Activated naive CD8-positive, alpha-beta T cell treated with anti-CD3 and anti-CD28 coated beads for 36 hours (primary cell): Measurements from ENCODE around the gene CHAD. TPM values are rescaled to one million over a fixed set of nuclear protein-coding genes. Genes with fewer than 3 reads are reported as not detected.
A peak's percentile ranks its signal among the peaks of the same experiment; 100 is the strongest.
"Not testable (repeated sequence)": the region's sequence is repeated elsewhere in the genome, so short reads cannot be mapped to it uniquely, and the experiment has no call there.

Experiments used
- DNase-seq: peaks from one replicate; pipeline ENCODE4 v3.0.0; 2021
- H3K27ac Mint-ChIP-seq: one replicate; pipeline ENCODE4 v1.8.0; 2022; ENCODE audit warnings: mild to moderate bottlenecking, moderate library complexity, mixed read lengths
- H3K27me3 Mint-ChIP-seq: one replicate; pipeline ENCODE4 v1.8.0; 2022; ENCODE audit warnings: mild to moderate bottlenecking, mixed read lengths
- H3K36me3 Mint-ChIP-seq: one replicate; pipeline ENCODE4 v1.8.0; 2021; ENCODE audit warnings: mild to moderate bottlenecking, mixed read lengths
- H3K4me1 Mint-ChIP-seq: one replicate; pipeline ENCODE4 v1.8.0; 2021; ENCODE audit warnings: mixed read lengths
- H3K4me3 Mint-ChIP-seq: one replicate; pipeline ENCODE4 v1.8.0; 2022; ENCODE audit warnings: mild to moderate bottlenecking, moderate library complexity, mixed read lengths
- H3K9me3 Mint-ChIP-seq: one replicate; pipeline ENCODE4 v1.8.0; 2022; ENCODE audit warnings: mixed read lengths
- total RNA-seq, 2 experiments: library from RNA; stranded (reverse); gene quantifications; one replicate each; pipeline ENCODE4 v1.2.3, GENCODE V29; 2021

CHAD gene
- total RNA-seq, 2 experiments from 2014 or later, result not detected

DNA sequence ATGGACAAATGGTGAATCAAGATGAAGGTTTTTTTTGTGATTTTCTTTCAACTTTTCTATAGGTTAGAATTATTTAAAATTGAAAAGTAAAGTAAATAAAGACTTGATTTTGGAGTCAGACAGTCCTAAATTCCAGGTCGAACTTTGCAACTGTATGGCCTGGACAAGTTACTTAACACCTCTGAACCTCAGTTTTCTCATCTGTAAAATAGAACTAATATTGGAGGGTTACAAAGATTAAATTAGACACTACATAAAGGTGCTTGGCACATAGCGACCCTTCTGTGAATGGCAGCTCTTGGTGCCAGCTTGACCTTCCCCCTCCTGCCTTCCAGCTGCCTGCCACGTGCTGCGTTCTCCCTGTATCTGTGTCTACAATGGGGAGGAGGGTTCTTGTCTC lies 13.0 kb upstream of the CHAD start:
- Mint-ChIP-seq H3K4me1 (peaks cover 26% of the 10 kb centered on the region), H3K27me3 (no peaks in the 10 kb centered on the region), H3K27ac (no peak overlapping the region), H3K4me3 (no peak overlapping the region), H3K36me3 (peaks cover 17% of the 10 kb centered on the region), H3K9me3 (no peaks in the 10 kb centered on the region)
- no peak for DNase-seq

DNA sequence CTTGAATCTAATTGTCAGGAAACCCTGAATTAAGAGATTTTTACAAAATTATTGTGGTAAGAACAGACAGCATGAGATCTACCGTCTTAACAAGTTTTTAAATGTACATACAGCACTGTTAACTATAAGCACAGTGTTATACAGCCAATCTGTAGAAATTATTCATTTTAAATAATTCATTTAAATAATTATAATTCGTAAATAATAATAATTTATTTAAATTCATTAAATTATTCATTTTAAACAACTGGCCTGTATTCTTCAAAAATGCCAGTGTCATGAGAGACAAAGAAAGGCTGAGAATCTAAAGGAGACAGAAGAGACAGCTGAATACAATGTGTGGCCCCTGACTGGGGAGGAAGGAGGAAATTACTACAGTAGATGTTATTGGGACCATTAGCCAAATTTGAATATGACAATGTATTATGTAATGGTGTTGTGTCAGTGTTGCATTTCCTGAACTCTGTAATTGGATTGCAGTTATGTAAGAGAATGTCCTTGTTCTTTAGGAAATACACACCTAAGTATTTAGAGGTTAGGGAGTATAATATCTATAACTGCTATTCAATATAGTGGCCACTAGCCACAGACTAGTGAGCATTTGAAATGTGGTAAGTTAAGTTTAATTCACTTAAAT lies 12.3 kb upstream of the CHAD start:
- Mint-ChIP-seq H3K9me3 (no peaks in the 10 kb centered on the region), H3K4me3 (no peak overlapping the region), H3K27ac (peak overlapping the region; percentile 83)

DNA sequence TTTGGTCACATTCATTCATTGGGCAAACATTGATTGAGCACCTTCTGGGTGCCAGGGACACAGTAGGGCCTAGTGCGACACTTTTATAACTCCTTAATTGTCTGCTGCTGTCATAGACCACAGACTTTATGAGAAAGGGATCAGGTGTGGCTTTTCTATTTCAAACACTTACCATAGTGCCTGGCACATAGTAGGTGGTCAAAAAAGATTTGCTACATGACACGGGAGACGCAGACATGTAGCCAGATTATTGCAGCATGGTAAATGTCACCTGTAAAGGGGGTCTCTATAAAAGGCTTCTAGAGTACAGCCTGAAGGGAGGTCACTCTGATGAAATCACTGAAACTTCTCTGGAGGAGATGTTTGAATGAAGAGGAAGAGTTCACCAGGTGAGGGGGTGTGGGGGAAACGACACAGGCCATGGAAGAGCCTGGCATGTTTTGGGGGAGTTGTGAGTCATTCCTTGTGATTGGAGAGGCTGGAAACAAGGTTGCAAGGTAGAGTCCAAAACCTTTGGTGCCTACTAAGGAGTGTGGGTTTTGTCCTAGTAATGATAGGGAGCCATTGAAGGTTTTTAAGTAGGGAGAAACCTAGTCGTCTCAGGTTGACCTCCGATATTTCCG lies 11.6 kb upstream of the CHAD start:
- H3K4me3 Mint-ChIP-seq, result peak overlapping the region; percentile 92
- H3K27ac Mint-ChIP-seq, result peak overlapping the region; percentile 83
- no peak for DNase-seq
- H3K4me1 Mint-ChIP-seq, result peaks cover 26% of the 10 kb centered on the region
- no peaks in the 10 kb centered on the region for H3K27me3 Mint-ChIP-seq
- no peaks in the 10 kb centered on the region for H3K9me3 Mint-ChIP-seq
- H3K36me3 Mint-ChIP-seq, result peaks cover 11% of the 10 kb centered on the region

More for the DNA sequence above, 12.3 kb upstream of the CHAD start:
- H3K4me1 Mint-ChIP-seq, result peaks cover 26% of the 10 kb centered on the region
- no peak for DNase-seq
- H3K36me3 Mint-ChIP-seq, result peaks cover 16% of the 10 kb centered on the region
- H3K27me3 Mint-ChIP-seq, result no peaks in the 10 kb centered on the region

DNA sequence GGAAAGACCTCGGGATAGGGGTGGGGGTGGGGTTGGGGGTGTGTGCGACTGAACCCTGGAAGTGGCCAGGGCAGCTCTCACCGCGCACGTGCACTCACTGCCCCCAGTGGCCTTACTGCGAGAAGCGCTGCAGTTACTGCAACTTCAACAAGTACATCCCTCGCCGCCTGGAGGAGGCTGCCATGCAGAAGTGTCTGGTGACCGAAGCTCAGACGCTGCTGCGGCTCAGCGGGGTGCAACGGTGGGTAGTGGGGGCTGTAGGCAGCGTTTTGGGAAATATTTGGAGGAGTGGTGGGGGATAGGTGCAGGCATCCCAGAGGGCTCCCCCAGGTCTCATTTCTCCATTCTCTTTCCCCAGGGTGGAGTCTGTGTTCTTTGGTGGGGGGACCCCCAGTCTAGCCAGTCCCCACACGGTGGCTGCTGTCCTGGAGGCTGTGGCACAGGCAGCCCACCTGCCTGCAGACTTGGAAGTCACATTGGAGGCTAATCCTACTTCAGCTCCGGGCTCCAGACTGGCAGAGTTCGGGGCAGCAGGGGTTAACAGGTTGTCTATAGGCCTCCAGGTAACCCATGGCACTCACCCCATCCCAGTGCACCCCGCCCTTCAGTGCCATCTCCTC lies 11.0 kb upstream of the CHAD start:
- H3K27me3 Mint-ChIP-seq, result no peaks in the 10 kb centered on the region
- peaks cover 26% of the 10 kb centered on the region for H3K4me1 Mint-ChIP-seq
- H3K4me3 Mint-ChIP-seq, result peak overlapping the region; percentile 92
- H3K9me3 Mint-ChIP-seq, result no peaks in the 10 kb centered on the region
- DNase-seq, result peak; percentile 73
- H3K27ac Mint-ChIP-seq, result peak overlapping the region; percentile 83
- H3K36me3 Mint-ChIP-seq, result peaks cover 9% of the 10 kb centered on the region

DNA sequence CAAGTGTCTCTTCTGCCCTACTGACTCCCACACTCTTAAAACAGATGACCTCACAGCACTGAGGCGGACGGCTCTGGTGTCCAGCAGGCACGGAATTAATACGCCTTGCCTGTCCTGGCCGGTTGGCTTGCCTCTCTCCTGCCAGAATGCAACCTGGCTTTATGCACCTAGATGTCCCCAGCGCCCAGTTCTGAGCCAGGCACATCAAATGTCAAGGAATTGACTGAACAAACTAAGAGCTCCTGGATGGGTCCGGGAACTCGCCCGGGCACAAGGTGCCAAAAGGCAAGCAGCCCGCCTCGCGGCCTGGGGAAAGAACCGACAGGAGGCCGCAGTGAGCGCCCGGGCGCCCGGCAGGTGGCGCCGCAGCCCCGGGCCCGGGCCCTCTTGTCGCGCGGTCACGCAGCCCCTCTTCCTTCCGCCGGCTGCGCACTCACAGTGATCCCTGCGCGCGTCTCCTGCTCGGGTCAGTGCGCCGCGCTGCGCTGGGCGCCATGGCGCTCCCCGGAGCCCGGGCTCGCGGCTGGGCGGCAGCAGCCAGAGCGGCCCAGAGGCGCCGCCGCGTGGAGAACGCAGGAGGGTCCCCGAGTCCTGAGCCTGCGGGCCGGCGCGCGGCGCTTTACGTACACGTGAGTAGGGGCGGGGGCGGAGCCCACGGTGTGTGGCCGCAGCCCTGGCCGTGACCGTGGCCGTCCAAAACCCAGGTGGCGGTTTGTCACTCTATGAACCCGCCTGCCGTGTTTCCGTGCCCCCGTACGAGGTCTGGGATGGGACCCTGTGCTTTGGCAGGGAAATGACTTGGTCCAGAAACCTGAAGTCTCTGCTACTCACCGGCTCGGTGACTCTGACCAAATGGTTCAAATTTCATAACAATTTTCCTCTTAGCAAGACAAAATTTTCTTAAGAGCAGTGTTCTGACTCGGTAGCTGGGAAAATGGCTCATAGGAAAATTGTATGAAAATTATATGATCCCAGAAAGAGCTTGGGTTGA lies 10.0 kb upstream of the CHAD start, which contains the start of gene RSAD1:
Gene RSAD1, plus strand, starts transcription at position 470 of the 991 bp plus-strand sequence. Its CDS starts 25 bp downstream, at position 495.
- Mint-ChIP-seq H3K27ac (peak within 1 kb of the TSS; percentile 94), H3K27me3 (no peaks in the 10 kb centered on the region), H3K4me1 (peaks cover 26% of the 10 kb centered on the region), H3K36me3 (peaks cover 9% of the 10 kb centered on the region), H3K9me3 (no peaks in the 10 kb centered on the region), H3K4me3 (peak within 1 kb of the TSS; percentile 92)
- peak; percentile 91 for DNase-seq

DNA sequence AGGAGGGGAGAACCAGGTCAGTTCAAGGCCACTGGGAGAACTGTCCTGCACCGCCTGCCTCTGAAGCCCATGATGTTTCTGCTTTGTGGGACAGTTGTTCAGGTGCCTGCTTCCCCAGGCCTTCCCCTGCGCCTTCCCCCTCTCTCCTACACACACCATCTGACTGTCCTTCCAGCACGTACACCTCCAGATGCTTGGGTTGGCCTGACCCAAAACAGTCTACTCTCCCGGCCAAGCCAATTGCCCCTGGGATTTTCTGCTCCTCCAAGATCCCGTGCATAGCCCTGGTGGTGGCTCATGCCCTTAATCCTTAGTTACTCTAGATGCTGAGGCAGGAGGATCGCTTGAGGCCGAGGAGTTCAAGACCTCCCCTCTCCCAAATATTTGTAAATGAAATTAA lies 9.3 kb upstream of the CHAD start:
- Mint-ChIP-seq H3K9me3 (no peaks in the 10 kb centered on the region), H3K27ac (peak overlapping the region; percentile 94), H3K27me3 (no peaks in the 10 kb centered on the region), H3K4me3 (peak overlapping the region; percentile 84), H3K4me1 (peaks cover 26% of the 10 kb centered on the region), H3K36me3 (peaks cover 9% of the 10 kb centered on the region)
- DNase-seq, result no peak

DNA sequence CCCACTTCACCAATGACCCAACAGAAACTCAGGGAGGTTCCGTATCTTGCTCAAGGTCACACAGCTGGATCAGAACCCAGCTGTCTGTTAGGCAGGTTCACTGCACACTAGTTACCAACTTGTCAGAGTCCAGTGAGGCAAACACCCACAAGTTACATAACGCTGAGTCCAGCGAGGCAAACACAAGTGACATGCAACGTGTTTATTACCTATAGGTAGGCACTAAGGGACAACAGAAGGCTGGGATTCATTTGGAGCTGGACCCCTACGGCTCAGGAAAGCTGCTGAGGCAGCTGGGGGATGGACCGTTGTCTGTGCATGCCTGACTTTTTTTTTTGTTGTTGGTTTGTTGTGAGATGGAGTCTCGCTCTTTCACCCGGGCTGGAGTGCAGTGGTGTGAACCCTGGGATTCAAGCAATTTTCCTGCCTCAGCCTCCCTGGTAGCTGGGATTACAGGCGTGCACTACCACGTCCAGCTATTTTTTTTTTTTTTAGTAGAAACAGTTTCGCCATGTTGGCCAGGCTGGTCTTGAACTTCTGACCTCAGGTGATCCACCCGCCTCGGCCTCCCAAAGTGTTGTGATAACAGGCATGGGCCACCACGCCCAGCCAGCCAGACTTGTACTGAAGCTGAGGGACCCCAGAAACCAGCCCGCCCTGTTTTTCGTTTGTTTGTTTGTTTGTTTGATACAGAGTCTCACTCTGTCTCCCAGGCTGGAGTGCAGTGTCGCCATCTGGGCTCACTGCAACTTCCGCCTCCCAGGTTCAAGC lies 8.1 kb upstream of the CHAD start:
- peaks cover 21% of the 10 kb centered on the region for H3K4me1 Mint-ChIP-seq
- no peaks in the 10 kb centered on the region for H3K9me3 Mint-ChIP-seq
- DNase-seq, result no peak
- H3K27ac Mint-ChIP-seq, result no peak overlapping the region
- H3K27me3 Mint-ChIP-seq, result no peaks in the 10 kb centered on the region
- H3K4me3 Mint-ChIP-seq, result no peak overlapping the region
- H3K36me3 Mint-ChIP-seq, result peaks cover 4% of the 10 kb centered on the region

DNA sequence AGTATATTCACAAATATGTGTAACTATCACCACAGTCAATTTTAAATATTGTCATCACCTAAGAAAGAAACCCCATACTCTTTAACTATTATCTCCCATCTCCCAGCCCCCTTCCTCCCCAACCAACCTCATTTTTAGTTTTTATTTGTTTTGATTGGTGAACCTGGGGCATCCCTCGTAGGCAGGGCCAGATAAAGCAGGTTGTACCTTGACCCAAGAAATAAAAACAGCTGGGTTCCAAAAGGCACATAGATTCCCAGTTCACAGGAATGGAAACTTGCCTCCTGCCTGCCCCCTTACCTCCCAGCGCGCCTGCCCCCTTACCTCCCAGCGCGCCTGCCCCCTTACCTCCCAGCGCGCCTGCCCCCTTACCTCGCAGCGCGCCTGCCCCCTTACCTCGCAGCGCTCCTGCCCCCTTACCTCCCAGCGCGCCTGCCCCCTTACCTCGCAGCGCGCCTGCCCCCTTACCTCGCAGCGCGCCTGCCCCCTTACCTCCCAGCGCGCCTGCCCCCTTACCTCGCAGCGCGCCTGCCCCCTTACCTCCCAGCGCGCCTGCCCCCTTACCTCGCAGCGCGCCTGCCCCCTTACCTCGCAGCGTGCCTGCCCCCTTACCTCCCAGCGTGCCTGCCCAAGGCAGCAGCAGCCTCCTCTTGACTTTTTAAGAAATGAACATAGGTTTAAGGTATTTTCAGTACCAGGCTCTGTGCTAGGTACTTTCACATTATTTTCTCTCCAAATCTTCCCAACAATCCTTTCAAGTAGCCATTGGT lies 7.3 kb upstream of the CHAD start:
- H3K9me3 Mint-ChIP-seq, H3K36me3 Mint-ChIP-seq, DNase-seq, H3K27ac Mint-ChIP-seq, H3K27me3 Mint-ChIP-seq, H3K4me3 Mint-ChIP-seq: not testable (repeated sequence)
- peaks cover 22% of the 10 kb centered on the region for H3K4me1 Mint-ChIP-seq

DNA sequence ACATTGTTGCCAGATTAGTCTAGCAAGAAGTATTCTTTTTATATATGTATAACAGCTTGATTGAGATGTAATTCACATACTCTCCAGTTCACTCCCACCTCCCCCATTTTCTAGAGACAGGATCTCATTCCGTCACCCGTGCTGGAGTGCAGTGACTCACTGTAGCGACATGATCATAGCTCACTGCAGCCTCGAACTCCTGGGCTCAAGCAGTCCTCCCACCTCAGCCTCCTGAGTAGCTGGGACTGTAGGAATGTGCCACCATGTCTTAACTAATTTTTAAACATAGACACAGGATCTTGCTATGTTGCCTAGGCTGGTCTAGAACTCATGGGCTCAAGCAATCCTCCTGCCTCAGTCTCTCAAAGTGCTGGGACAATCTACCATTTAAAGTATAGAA lies 6.7 kb upstream of the CHAD start:
- Mint-ChIP-seq H3K9me3 (no peaks in the 10 kb centered on the region), H3K36me3 (peaks cover 4% of the 10 kb centered on the region), H3K27me3 (peaks cover 7% of the 10 kb centered on the region), H3K27ac (no peak overlapping the region), H3K4me3 (no peak overlapping the region), H3K4me1 (peaks cover 22% of the 10 kb centered on the region)
- no peak for DNase-seq

DNA sequence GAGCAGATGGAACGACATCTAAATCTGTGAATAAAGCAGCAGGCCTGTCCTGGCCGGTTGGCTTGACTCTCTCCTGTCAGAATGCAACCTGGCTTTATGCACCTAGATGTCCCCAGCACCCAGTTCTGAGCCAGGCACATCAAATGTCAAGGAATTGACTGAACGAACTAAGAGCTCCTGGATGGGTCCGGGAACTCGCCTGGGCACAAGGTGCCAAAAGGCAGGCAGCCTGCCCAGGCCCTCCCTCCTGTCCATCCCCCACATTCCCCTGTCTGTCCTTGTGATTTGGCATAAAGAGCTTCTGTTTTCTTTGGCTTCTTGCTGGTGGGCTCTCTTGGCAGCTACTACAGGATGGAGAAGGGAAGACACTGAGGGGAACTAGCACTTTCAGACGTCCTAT lies 5.8 kb upstream of the CHAD start:
- Mint-ChIP-seq H3K27me3 (peaks cover 15% of the 10 kb centered on the region), H3K27ac (no peak overlapping the region), H3K4me3 (no peak overlapping the region), H3K9me3 (no peaks in the 10 kb centered on the region), H3K36me3 (peaks cover under 1% of the 10 kb centered on the region), H3K4me1 (peaks cover 14% of the 10 kb centered on the region)
- no peak for DNase-seq

DNA sequence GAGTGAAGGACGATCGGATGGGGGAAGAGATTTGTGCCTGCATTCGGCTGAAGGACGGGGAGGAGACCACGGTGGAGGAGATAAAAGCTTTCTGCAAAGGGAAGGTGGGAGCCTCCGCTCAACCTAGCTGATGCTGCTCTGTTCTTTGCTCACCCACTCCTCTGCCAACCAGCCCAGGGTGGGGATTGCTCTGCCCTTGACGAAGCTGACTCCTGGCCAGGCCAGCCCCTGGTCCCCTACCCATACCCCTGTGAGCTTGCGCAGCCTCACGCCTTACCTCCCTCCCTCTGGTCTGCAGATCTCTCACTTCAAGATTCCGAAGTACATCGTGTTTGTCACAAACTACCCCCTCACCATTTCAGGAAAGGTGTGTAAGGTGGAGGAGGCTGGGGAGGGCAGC lies 5.2 kb upstream of the CHAD start:
- H3K9me3 Mint-ChIP-seq, result no peaks in the 10 kb centered on the region
- H3K27me3 Mint-ChIP-seq, result peaks cover 19% of the 10 kb centered on the region
- peaks cover 13% of the 10 kb centered on the region for H3K4me1 Mint-ChIP-seq
- no peak overlapping the region for H3K4me3 Mint-ChIP-seq
- no peaks in the 10 kb centered on the region for H3K36me3 Mint-ChIP-seq
- H3K27ac Mint-ChIP-seq, result no peak overlapping the region
- no peak for DNase-seq

DNA sequence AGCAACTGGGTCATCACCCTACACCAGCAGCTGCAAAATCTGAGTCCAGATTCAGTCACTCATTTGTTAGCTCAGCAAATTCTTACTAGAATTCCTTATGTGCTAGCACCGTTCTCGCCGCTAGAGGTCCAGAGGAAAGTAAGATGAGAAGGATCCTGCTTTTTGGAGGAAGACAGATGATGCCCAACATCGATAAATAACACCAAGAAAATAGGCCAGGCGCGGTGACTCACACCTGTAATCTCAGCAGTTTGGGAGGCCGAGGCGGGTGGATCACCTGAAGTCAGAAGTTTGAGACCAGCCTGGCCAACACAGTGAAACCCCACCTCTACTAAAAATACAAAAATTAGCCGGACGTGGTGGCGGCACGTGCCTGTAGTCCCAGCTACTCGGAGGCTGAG lies 4.1 kb upstream of the CHAD start:
- H3K27me3 Mint-ChIP-seq, result peaks cover 27% of the 10 kb centered on the region
- H3K4me1 Mint-ChIP-seq, H3K36me3 Mint-ChIP-seq, H3K27ac Mint-ChIP-seq, DNase-seq, H3K4me3 Mint-ChIP-seq, H3K9me3 Mint-ChIP-seq: not testable (repeated sequence)

DNA sequence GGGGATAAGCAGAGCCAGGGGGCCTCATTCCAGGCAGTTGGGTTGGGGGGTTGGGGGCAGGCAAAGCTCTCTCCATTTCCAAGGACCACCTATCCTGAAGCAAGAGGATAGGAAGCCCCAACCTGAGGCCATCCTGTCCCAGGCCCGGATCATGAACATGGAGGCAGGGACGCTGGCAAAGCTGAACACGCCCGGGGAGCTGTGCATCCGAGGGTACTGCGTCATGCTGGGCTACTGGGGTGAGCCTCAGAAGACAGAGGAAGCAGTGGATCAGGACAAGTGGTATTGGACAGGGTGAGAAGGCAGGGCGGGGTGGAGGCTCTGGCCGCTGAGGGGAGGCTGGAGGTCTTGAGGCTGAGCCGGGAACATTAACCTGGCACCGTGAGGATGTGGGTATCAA lies 3.6 kb upstream of the CHAD start:
- no peak for DNase-seq
- Mint-ChIP-seq H3K4me1 (peaks cover 7% of the 10 kb centered on the region), H3K9me3 (no peaks in the 10 kb centered on the region)

More for the DNA sequence above, 3.6 kb upstream of the CHAD start:
- Mint-ChIP-seq H3K27ac (no peak overlapping the region), H3K36me3 (no peaks in the 10 kb centered on the region), H3K4me3 (no peak overlapping the region), H3K27me3 (peaks cover 32% of the 10 kb centered on the region)
